Spleen (tissue), 13 donors: ENCODE results near the gene TMEM120B. TPM values are rescaled to one million over a fixed set of nuclear protein-coding genes. Genes with fewer than 3 reads are reported as not detected.
A peak's percentile ranks its signal among the peaks of the same experiment; 100 is the strongest.
"Not testable (repeated sequence)": the region's sequence is repeated elsewhere in the genome, so short reads cannot be mapped to it uniquely, and the experiment has no call there.

Source experiments
- DNase-seq: peaks from one replicate; pipeline ENCODE4 v3.0.0-alpha.2; 2020
- H3K27ac ChIP-seq, 8 donors: fragments of 200-600 bp; sonication (generic) in 7 of 8; 1 replicate in 4 of 8; 2 replicates in 4 of 8; pipeline versions ENCODE4 v1.5.0 to v1.8.0; 2016 to 2021; ENCODE audit warnings: inconsistent platforms in 4 of 8, mild to moderate bottlenecking in 4 of 8, moderate library complexity in 1 of 8
- H3K27me3 ChIP-seq, 7 donors: fragments of 200-600 bp; sonication (generic) in 6 of 7; replicated peaks in 1 of 7; 1 replicate in 4 of 7; 2 replicates in 3 of 7; pipeline versions ENCODE4 v1.5.0 to v1.8.0; 2016 to 2021; ENCODE audit warnings: inconsistent platforms in 3 of 7, mild to moderate bottlenecking in 1 of 7
- H3K36me3 ChIP-seq, 6 donors: fragments of 200-600 bp; sonication (generic) in 5 of 6; 1 replicate in 4 of 6; 2 replicates in 2 of 6; pipeline versions ENCODE4 v1.5.0 to v1.8.0; 2016 to 2021; ENCODE audit warnings: inconsistent platforms in 2 of 6
- H3K4me1 ChIP-seq, 6 donors: fragments of 200-600 bp; sonication (generic) in 5 of 6; 1 replicate in 3 of 6; 2 replicates in 3 of 6; pipeline versions ENCODE4 v1.5.0 to v1.8.0; 2016 to 2021; ENCODE audit warnings: inconsistent platforms in 3 of 6
- H3K4me3 ChIP-seq, 8 donors: fragments of 200-600 bp; sonication (generic) in 7 of 8; 1 replicate in 4 of 8; 2 replicates in 4 of 8; pipeline versions ENCODE4 v1.5.0 to v1.8.0; 2016 to 2021; ENCODE audit warnings: inconsistent platforms in 4 of 8, mild to moderate bottlenecking in 4 of 8, moderate library complexity in 2 of 8
- H3K9me3 ChIP-seq, 8 donors: fragments of 200-600 bp; sonication (generic) in 7 of 8; 1 replicate in 4 of 8; 2 replicates in 4 of 8; pipeline versions ENCODE4 v1.5.0 to v1.8.0; 2016 to 2021; ENCODE audit warnings: inconsistent platforms in 4 of 8
- CTCF ChIP-seq, 11 experiments: fragments of 200-600 bp in 7 of 11; fragments of 450-650 bp in 4 of 11; sonication (generic) in 4 of 11; IDR thresholded peaks in 8 of 11; conservative IDR thresholded peaks in 3 of 11; 1 replicate in 7 of 11; 2 replicates in 4 of 11; pipeline versions ENCODE4 v1.4.0 to v1.8.0; 2016 to 2021; ENCODE audit warnings: antibody characterized with exemption in 11 of 11, inconsistent platforms in 4 of 11, mild to moderate bottlenecking in 1 of 11
- POLR2A ChIP-seq, 3 donors: fragments of 450-650 bp; IDR thresholded peaks; one replicate each; pipeline ENCODE4 v1.5.1; 2017; ENCODE audit warnings: antibody characterized with exemption in 3 of 3, mild to moderate bottlenecking in 1 of 3
- POLR2AphosphoS5 ChIP-seq, 3 donors: sonication (generic); formaldehyde crosslinking; IDR thresholded peaks; one replicate each; pipeline ENCODE4 v1.5.1; 2017; ENCODE audit warnings: antibody characterized with exemption in 3 of 3
- WGBS, 5 donors: extraction: QIAGEN DNeasy Blood & Tissue Kit in 3 of 5; methylation state at CpG; one replicate each; pipeline versions ENCODE4 v1.1.5 to v1.1.7; 2013 to 2018; 5-methylcytosine and 5-hydroxymethylcytosine counted together
- intact Hi-C: fragments of 100-400 bp; cut with DNase I; formaldehyde crosslinking; loops from one replicate; pipeline ENCODE4 v1.15.0; 2023; ENCODE audit warnings: low total_unique reads
- long read RNA-seq, 2 donors: transcript quantifications; one replicate each; lab custom pipeline, GENCODE V29; 2026
- polyA plus RNA-seq, 3 donors: library from polyadenylated mRNA; stranded (reverse); fragments of 200-250 nt; gene quantifications; one replicate each; pipeline ENCODE4 v1.2.1, GENCODE V29; 2013
- total RNA-seq, 7 donors: library from RNA; depleted of rRNA in 3 of 7; stranded (reverse); fragments of >200 nt in 3 of 7; fragmentation: NEBNext Ultra II Directional in 4 of 7; extraction: Animal tissue kit (Norgen Biotek cat#: 25700) in 4 of 7; gene quantifications; one replicate each; pipeline versions ENCODE4 v1.1.0 to v1.2.1, GENCODE V29; 2016 to 2021
- donor health status: healthy with polysubstance abuse.
- donor health status: DM: no; HTN: no; CAD: no; lungs with moderate emphysema.
- donor health status: DM: no; HTN: no; CAD: no.
- donor health status: Bipolar disorder and iron deficiency.
- donor health status: healthy.
- donor health status: DM: no; HTN: no; CAD: no.
- donor health status: DM: yes; HTN: yes; CAD: no.

Gene TMEM120B
- 1 to 10 TPM; 3.5 to 8.9 (median 6.4) TPM for total RNA-seq
- 1 to 10 TPM; 2.9 to 5.0 (median 3.7) TPM for polyA plus RNA-seq
- long read RNA-seq, donor 1, partial matches to known transcripts, result 7 of 7 reads
- long read RNA-seq, donor 1, other reads (novel, unspliced or antisense), result 0 of 7 reads
- long read RNA-seq, donor 2, result 0 reads

DNA sequence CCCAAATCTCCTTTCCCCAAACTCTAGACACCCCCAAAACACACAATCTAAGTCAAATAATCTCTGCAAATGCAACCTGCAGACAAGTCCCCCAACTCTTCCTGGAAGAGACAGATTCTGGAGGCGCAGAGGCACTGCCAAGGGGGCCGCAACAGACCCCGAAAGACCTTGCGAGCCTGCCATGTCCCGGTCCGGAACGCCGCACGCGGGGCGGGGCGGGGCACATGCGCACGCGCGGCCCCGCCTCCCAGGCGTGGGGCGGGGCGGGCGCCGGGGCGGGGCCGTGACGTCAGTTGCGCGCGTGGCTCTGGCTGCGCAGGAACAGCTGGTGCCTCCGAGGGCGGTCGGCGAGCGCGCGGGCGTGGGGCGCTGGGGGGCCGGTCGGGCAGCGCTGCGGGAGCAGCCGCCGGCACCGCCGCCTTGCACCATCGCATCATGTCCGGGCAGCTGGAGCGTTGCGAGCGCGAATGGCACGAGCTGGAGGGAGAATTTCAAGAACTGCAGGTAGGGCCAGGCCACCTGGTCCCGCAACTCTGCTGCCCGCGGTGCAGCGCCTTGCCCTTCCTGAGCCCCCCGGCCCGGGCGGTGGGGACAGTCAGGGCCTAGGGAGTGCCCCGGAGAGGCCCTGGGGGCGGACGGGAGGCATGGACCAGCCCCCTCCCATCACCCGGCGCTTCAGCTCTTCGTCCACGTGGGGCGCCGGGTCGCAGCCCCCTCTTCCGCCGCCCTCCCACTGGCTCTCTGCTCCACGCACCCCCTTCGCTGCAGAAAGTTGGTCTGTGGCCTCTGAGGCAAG, at the start of gene TMEM120B:
Gene TMEM120B (plus strand): TSS at position 292 of the 796 bp plus-strand sequence. CDS start 144 bp downstream, at position 436.
- intact Hi-C loops, result no loop called here
- Histone ChIP-seq H3K9me3 (no peaks in the 10 kb centered on the region), H3K4me3 (peak within 1 kb of the TSS; percentile 83 to 99 (median 94)), H3K27me3 (no peaks in the 10 kb centered on the region), H3K4me1 (peaks cover 7 to 49% (median 24%) of the 10 kb centered on the region in 6 donors), H3K27ac (peak within 1 kb of the TSS in 7 of 8 donors; percentile 72 to 93 (median 87)), H3K36me3 (no peaks in the 10 kb centered on the region)
- DNase-seq, result peak; percentile 96
- TF ChIP-seq POLR2AphosphoS5 (IDR thresholded peaks at IDR 0.05) (peak; percentile 90 to 95 (median 94)), POLR2A (IDR thresholded peaks at IDR 0.05) (peak; percentile 55 to 83 (median 67)), CTCF (IDR thresholded peaks at IDR 0.05 in 8 of 11, conservative IDR thresholded peaks at IDR 0.05 in 3 of 11) (peak in 1 of 11 experiments; percentile 11)
- WGBS, 5 donors, result 0 to 1% (median 0%) methylated on average over 20 to 74 of the region's 74 CpGs

GRCh38 chr12:121663610-121663929, 49.0 kb upstream of the TMEM120B start:
- TF ChIP-seq POLR2A (IDR thresholded peaks at IDR 0.05) (no peak), CTCF (IDR thresholded peaks at IDR 0.05 in 8 of 11, conservative IDR thresholded peaks at IDR 0.05 in 3 of 11) (no peak), POLR2AphosphoS5 (IDR thresholded peaks at IDR 0.05) (no peak)
- Histone ChIP-seq H3K27me3 (no peaks in the 10 kb centered on the region), H3K4me1 (peaks cover 14 to 95% (median 51%) of the 10 kb centered on the region in 6 donors), H3K4me3 (peak overlapping the region in 4 of 8 donors; percentile 50 to 75 (median 56)), H3K36me3 (peaks cover 0 to 19% (median 0%) of the 10 kb centered on the region in 6 donors), H3K27ac (peak overlapping the region; percentile 4 to 93 (median 87)), H3K9me3 (no peaks in the 10 kb centered on the region)
- DNase-seq, result no peak
- intact Hi-C loops, result no loop called here
- WGBS, 5 donors, result 22 to 41% (median 32%) methylated on average over 3 of the region's 3 CpGs

- DNase-seq, intact Hi-C loops, H3K4me3 ChIP-seq, H3K9me3 ChIP-seq, H3K27me3 ChIP-seq, H3K27ac ChIP-seq: not testable (repeated sequence)
- Histone ChIP-seq H3K4me1 (peaks cover 12 to 87% (median 40%) of the 10 kb centered on the region in 6 donors), H3K36me3 (peaks cover 0 to 27% (median 0%) of the 10 kb centered on the region in 6 donors)
- 80 to 90% (median 86%) methylated on average over 6 of the region's 6 CpGs for WGBS, 5 donors
Measured at GRCh38 chr12:121666829-121667228, 45.7 kb upstream of the TMEM120B start.

- 88 to 91% (median 91%) methylated on average over 17 to 18 of the region's 18 CpGs for WGBS, 5 donors
- no peak overlapping the region for H3K27ac ChIP-seq
- peak; percentile 84 for DNase-seq
- H3K36me3 ChIP-seq, result peaks cover 0 to 27% (median 0%) of the 10 kb centered on the region in 6 donors
- TF ChIP-seq POLR2A (IDR thresholded peaks at IDR 0.05) (no peak), POLR2AphosphoS5 (IDR thresholded peaks at IDR 0.05) (no peak), CTCF (IDR thresholded peaks at IDR 0.05 in 8 of 11, conservative IDR thresholded peaks at IDR 0.05 in 3 of 11) (peak; percentile 29 to 81 (median 66))
- no peaks in the 10 kb centered on the region for H3K9me3 ChIP-seq
- H3K4me1 ChIP-seq, result peaks cover 12 to 81% (median 50%) of the 10 kb centered on the region in 6 donors
- H3K27me3 ChIP-seq, result no peaks in the 10 kb centered on the region
- intact Hi-C loops, result no loop called here
- H3K4me3 ChIP-seq, result no peak overlapping the region
Measured at GRCh38 chr12:121668750-121669520, 43.6 kb upstream of the TMEM120B start.
